EH (cell line): ENCODE results near the gene XPOT.
"Not testable (repeated sequence)": the region's sequence is repeated elsewhere in the genome, so short reads cannot be mapped to it uniquely, and the experiment has no call there.

Experiments
- DNase-seq: peaks from one replicate; pipeline ENCODE4 v3.0.0-alpha.2; 2015; ENCODE audit warnings: low read depth

The XPOT gene, protein sequence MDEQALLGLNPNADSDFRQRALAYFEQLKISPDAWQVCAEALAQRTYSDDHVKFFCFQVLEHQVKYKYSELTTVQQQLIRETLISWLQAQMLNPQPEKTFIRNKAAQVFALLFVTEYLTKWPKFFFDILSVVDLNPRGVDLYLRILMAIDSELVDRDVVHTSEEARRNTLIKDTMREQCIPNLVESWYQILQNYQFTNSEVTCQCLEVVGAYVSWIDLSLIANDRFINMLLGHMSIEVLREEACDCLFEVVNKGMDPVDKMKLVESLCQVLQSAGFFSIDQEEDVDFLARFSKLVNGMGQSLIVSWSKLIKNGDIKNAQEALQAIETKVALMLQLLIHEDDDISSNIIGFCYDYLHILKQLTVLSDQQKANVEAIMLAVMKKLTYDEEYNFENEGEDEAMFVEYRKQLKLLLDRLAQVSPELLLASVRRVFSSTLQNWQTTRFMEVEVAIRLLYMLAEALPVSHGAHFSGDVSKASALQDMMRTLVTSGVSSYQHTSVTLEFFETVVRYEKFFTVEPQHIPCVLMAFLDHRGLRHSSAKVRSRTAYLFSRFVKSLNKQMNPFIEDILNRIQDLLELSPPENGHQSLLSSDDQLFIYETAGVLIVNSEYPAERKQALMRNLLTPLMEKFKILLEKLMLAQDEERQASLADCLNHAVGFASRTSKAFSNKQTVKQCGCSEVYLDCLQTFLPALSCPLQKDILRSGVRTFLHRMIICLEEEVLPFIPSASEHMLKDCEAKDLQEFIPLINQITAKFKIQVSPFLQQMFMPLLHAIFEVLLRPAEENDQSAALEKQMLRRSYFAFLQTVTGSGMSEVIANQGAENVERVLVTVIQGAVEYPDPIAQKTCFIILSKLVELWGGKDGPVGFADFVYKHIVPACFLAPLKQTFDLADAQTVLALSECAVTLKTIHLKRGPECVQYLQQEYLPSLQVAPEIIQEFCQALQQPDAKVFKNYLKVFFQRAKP

GRCh38 chr12:64403707-64404469 is at the start of gene XPOT:
XPOT (plus strand) TSS chr12:64404392; CDS start chr12:64410036, 5,644 bp downstream.
- DNase-seq = peak; percentile 98

- not testable (repeated sequence) for DNase-seq
Observed at GRCh38 chr12:64356209-64356608, 48.0 kb upstream of the XPOT start.

DNA sequence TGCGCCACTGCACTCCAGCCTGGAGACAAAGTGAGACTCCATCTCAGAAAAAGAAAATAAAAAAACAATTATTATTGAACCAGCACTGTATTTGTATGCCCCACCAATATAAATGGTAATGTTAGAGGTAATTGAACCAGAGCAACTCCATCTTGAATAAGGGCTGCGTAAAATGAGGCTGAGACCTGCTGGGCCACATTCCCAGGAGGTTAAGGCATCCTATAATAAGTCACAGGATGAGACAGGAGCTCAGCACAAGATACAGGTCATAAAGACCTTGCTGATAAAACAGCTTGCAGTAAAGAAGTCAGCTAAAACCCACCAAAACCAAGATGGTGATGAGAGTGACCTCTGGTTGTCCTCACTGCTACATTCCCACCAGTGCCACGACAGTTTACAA is 43.0 kb upstream of the XPOT start:
- DNase-seq = not testable (repeated sequence)

GRCh38 chr12:64362721-64363305 is 41.4 kb upstream of the XPOT start:
- DNase-seq = no peak

DNA sequence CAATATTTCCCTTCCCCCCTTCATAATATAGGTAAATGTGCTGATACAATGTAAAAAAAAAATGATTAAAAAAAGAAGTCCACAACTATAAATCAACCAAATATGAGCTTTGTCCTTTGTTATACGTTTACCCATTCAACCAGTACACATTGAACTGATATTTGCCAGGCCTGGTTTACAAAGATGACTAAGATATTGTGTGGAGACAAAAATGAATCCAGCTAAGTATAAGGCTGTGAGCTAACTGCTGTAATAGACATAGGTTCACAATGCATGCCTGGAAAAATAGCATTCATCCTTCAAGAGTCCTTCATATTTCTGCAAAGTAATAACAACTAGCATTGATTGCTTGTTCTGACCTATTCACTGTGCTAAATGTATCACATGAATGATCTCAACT is 20.5 kb upstream of the XPOT start:
- DNase-seq = no peak

DNA sequence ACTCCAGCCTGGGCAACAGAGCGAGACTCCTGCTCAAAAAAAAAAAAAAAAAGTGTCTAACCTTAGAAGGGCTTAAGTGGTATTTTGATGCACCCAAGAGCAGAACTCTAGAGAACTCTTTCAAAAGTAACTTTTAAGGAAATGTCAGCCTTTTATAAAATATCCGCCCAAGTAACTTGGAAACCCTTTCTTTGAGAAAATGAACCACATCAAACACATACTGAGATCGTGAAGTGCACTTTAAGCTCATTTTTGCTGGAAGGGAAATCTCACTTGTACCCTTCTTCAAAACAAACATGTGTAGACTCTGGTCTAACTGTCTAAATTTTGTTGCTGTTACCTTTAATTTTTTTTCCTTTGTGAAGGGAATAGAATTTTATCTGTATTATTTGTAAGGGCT is 19.2 kb upstream of the XPOT start:
- no peak for DNase-seq

DNA sequence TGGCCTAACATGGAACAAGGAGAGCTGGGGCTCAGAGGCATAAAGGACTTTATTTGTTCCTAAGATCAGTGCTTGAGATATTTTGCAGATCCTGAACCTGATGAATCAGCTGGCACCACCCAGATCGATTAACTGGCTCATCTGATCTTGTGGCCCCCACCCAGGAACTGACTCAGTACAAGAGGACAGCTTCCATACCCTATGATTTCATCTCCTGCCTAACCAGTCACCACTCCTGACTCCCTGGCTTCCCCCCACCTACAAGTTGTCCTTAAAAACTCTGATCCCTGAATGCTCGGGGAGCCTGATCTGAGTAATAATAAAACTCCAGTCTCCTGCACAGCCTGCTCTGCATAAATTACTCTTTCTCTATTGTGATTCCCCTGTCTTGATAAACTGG is 18.7 kb upstream of the XPOT start:
- DNase-seq = peak; percentile 26

- no peak for DNase-seq
Observed at GRCh38 chr12:64387197-64387816, 16.9 kb upstream of the XPOT start.

GRCh38 chr12:64389154-64389553 is 15.0 kb upstream of the XPOT start:
- no peak for DNase-seq

DNA sequence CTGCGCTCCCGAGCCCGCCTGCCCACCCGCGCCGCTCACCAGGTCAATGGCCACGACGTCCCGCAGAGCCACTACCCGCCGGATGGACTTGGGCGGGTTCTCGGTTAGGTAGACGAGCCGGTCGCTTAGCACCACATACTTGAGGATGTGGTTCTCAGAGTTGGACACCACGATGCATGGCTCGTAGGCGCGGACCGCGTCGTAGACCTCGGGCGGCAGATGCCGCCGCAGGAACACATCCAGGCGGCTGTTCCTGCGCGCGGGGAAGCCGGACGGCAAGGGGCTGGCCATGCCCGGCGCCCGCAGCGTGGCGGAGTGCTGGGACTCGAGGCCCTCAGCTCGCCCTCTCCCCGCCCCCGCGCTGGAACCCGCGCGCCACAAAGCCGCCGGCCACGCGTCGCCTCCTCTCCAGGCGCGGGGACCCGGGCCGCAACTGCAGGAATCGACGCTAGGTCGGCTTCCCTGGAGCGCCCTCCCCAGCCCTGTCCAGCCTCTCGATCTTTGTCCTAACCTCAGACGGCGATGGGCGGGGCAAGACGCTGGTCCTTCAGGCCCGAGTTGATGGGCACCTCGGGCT is 13.8 kb upstream of the XPOT start, which contains the start of gene C12orf56:
Gene C12orf56 (minus strand): TSS at position 484 of the 577 bp plus-strand sequence. CDS start 193 bp downstream, at position 291.
- DNase-seq = peak; percentile 47

- peak; percentile 56 for DNase-seq
Observed at GRCh38 chr12:64392221-64392620, 12.0 kb upstream of the XPOT start.

DNA sequence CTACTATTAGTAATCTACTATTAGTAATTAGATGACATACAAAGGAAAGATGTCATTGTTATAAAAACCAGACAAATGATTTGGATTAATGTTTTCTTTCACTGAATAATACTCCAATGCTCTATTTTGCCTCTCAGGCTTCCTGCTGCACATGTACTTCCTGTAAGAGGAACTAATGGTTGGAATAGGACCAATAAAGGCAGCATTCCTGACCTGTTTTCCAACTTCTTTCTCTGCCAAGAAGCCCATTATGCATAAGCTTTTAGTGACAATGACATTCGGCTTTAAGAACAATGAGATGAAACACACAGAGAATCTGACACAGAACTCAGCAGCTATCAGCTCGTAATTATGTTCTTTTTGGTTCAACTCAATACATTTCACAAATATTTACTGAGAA is 8.5 kb upstream of the XPOT start:
- DNase-seq = peak; percentile 41

DNA sequence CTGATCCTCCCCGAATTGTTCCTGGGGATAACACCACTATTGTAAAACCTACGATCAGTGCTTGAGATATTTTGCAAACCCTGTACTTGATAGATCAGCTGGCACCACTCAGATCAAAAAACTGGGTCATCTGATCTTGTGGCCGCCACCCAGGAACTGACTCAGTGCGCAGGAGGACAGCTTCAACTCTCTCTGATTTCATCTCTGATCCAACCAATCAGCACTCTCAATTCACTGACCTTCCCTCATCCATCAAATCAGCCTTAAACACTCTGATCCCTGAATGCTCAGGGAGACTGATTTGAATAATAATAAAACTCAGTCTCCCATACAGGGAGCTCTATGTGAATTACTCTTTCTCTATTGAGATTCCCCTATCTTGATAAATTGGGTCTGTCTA is 4.2 kb upstream of the XPOT start:
- peak; percentile 54 for DNase-seq

DNA sequence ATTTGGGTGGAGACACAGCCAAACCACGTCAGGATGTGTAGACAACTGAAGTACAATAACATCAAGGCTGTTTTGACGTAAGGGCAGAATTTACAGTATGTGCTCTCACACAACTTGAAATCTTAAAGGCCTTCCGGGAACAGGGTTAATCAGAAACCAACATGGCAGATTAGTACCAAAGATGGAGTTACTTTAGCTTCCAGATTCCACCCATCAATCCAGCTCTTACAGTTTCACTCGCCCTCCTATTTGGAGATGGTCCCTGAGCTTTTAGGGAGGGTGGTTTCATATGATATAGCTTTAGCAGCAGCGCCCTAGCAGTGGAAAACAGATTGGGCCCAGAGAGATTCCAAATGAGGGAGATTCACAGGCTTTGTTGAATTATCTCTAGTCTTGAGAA is 2.0 kb upstream of the XPOT start:
- DNase-seq = no peak

DNA sequence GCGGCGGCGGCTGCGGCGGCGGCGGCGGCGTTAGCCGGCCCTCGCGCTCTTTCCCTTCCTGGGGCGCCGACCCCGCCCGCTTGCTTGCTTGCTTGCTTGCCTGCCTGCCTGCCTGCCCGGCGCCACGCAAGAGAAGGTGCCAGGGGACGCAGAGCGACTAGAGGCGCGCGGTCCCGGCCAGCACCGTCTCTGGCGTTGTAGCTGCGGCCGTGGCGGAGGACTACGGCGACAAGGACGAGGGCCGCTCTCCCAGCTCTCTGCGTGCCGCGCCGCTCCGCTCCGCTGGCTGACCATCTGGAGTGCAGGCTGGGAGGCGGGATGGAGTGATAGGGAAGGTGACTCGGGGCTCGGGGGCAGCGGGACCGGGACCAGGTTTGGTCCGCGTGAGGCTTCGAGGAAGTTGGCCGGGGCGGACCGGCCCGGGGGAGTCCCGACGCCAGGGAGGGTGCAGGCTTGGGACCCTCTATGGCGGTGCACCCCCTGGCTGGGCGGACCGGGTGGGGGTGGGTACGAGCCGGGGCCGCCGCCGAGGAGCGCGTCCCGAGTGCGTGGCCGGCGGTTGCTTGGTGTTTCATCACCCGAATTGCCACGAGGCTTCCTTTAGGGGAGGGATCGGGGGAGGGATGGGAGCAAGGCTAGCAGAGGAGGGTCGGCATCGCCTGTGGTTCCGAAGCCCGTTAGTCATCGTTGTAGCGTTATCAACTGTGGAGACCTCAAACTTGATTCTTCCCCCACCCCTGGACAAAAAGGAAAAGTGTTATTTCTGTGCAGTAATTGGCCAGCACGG is 471 bp downstream of the XPOT start:
- DNase-seq = peak; percentile 93

DNA sequence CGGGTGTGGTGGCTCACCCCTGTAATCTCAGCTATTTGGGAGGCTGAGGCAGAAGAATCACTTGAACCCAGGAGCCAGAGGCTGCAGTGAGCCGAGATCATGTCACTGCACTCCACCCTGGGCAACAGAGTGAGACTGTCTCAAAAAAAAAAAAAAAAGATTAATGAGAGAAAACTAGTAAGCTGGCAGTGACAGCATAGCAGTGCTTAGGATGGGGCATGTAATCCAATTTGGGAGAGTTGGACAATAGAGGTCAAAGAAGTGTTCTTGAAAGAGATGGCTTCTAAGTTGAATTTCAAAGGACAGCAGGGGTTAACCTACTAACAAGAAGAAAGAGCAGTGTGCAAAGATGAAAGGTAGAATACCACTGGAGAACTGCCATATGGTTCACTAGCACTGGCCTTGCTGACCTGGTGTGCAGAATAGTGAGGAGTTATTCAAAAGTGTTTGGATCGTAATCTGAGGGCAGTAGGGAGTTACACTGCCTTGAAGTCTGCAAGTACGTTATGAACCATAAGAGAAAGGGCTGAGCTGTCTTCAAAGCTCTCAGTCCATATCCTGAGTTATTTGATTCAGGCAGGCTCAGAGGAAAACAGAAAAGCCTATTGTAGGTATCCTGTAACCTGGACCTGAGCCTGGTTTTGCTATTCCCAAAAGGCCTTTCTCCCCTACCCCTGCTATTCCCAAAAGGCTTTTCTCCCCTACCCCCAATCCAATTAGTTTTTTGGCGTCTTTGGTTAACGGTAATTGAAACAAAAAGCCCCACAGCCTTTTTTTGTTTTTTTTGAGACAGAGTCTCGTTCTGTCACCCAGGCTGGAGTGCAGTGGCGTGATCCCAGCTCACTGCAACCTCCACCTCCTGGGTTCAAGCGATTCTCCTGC is 3.4 kb downstream of the XPOT start:
- DNase-seq = no peak

DNA sequence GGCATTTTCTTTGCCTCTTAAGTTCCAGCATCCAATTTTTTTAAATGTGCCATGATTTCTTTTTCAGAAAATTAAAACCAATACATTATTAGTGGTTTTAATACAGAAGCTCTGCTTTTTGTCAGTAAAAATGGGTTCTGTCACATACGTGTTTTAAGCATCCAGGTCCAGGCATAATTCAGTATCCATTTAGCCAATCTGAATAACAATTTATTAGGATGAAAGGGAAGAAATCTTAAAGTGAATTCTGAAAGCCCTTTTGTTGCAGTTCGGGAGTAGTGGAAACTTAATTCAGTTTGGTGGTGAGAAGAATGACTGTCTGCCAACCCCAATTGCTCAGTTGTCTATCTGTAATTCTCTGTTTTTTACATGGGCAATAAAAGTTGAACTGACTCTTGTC is 7.2 kb downstream of the XPOT start:
- DNase-seq = no peak

- DNase-seq = peak; percentile 11
Observed at GRCh38 chr12:64412459-64412858, 8.3 kb downstream of the XPOT start.

DNA sequence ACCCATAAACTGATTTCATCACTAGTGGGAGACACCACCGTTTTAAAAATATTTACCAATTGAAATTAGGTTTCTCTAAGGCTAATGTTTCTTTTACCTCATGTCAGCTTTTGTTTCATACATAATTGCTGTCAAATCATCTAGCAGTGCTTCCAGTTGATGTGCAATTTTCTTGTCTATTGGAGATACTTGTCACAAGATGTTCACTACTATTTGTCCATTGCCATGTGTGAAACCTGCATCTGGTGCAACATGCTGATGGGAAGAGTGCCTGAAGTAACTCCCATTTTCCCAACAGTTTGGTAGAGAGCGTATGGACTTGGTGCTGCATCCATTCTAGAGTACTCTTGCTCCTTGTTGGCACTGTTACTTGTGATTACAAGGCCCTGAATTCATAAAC is 9.7 kb downstream of the XPOT start:
- DNase-seq = no peak
